Gastroesophageal sphincter (tissue), 4 donors: ENCODE results near the gene RAB3IL1. TPM values are rescaled to one million over a fixed set of nuclear protein-coding genes. Genes with fewer than 3 reads are reported as not detected.

Experiments used
- ATAC-seq: fragments of 150-250 bp; one replicate; pipeline ENCODE4 v1.9.1; 2016; ENCODE audit warnings: mild to moderate bottlenecking, moderate library complexity
- H3K27ac ChIP-seq, 4 donors: fragments of 200-600 bp; sonication (generic) in 3 of 4; 1 replicate in 3 of 4; 2 replicates in 1 of 4; pipeline ENCODE4 v1.5.1; 2016 to 2019
- H3K27me3 ChIP-seq: fragments of 200-600 bp; sonication (generic); one replicate; pipeline ENCODE4 v1.5.1; 2019
- H3K36me3 ChIP-seq, 2 donors: fragments of 200-600 bp; sonication (generic); one replicate each; pipeline ENCODE4 v1.5.1; 2019; ENCODE audit warnings: control low read depth in 1 of 2
- H3K4me1 ChIP-seq, 3 donors: fragments of 200-600 bp; sonication (generic); 1 replicate in 2 of 3; 2 replicates in 1 of 3; pipeline ENCODE4 v1.5.1; 2016 to 2019; ENCODE audit warnings: control low read depth in 2 of 3
- H3K4me3 ChIP-seq, 2 donors: fragments of 200-600 bp; sonication (generic); one replicate each; pipeline ENCODE4 v1.5.1; 2019; ENCODE audit warnings: mild to moderate bottlenecking in 1 of 2, moderate library complexity in 1 of 2
- H3K9me3 ChIP-seq, 3 donors: fragments of 200-600 bp; sonication (generic); one replicate each; pipeline ENCODE4 v1.5.1; 2017 to 2019; ENCODE audit warnings: control low read depth in 2 of 3
- CTCF ChIP-seq, 4 experiments: fragments of 200-600 bp in 2 of 4; fragments of 450-650 bp in 2 of 4; sonication (generic) in 1 of 4; IDR thresholded peaks; one replicate each; pipeline ENCODE4 v1.5.1; 2017 to 2019; ENCODE audit warnings: antibody characterized with exemption in 4 of 4, mild to moderate bottlenecking in 2 of 4, moderate library complexity in 2 of 4
- EP300 ChIP-seq: sonication (generic); formaldehyde crosslinking; IDR thresholded peaks from one replicate; pipeline ENCODE4 v1.6.1; 2017; ENCODE audit warnings: antibody characterized with exemption, mild to moderate bottlenecking
- POLR2A ChIP-seq, 2 donors: fragments of 450-650 bp; IDR thresholded peaks; one replicate each; pipeline ENCODE4 v1.6.1; 2017; ENCODE audit warnings: antibody characterized with exemption in 2 of 2, mild to moderate bottlenecking in 2 of 2, moderate library complexity in 1 of 2
- POLR2AphosphoS5 ChIP-seq: sonication (generic); formaldehyde crosslinking; IDR thresholded peaks from one replicate; pipeline ENCODE4 v1.6.1; 2017; ENCODE audit warnings: antibody characterized with exemption
- WGBS, 2 donors: methylation state at CpG; one replicate each; pipeline ENCODE4 v1.1.5; 2018; ENCODE audit warnings: low coverage in 1 of 2; 5-methylcytosine and 5-hydroxymethylcytosine counted together
- total RNA-seq, 4 donors: library from RNA; depleted of rRNA; stranded (reverse); fragments of >200 nt; gene quantifications; one replicate each; pipeline ENCODE4 v1.1.0, GENCODE V29; 2016

Gene RAB3IL1
- total RNA-seq, 4 donors from 2014 or later: 11.5 to 22.1 (median 14.7) TPM

GRCh38 chr11:61911128-61911700, 6.2 kb downstream of the RAB3IL1 start:
- Histone ChIP-seq H3K27ac (peak overlapping the region in 3 of 4 donors; percentile 54 to 61 (median 60)), H3K36me3 (peaks cover 0 to 19% of the 10 kb centered on the region in 2 donors), H3K9me3 (no peaks in the 10 kb centered on the region), H3K27me3 (no peaks in the 10 kb centered on the region), H3K4me1 (peaks cover 0 to 80% (median 17%) of the 10 kb centered on the region in 3 donors), H3K4me3 (no peak overlapping the region)
- TF ChIP-seq POLR2AphosphoS5 (no peak), EP300 (no peak), POLR2A (IDR thresholded peaks at IDR 0.05) (no peak), CTCF (IDR thresholded peaks at IDR 0.05) (no peak)
- ATAC-seq: no peak
- 67% methylated on average over 3 of the region's 7 CpGs; no CpG with 5 or more reads in 1 of the 2 donors for WGBS, 2 donors

GRCh38 chr11:61910187-61911127, 6.9 kb downstream of the RAB3IL1 start:
- Histone ChIP-seq H3K4me1 (peaks cover 0 to 77% (median 17%) of the 10 kb centered on the region in 3 donors), H3K27ac (peak overlapping the region in 3 of 4 donors; percentile 54 to 61 (median 60)), H3K9me3 (no peaks in the 10 kb centered on the region), H3K4me3 (no peak overlapping the region), H3K27me3 (no peaks in the 10 kb centered on the region), H3K36me3 (peaks cover 0 to 27% of the 10 kb centered on the region in 2 donors)
- TF ChIP-seq POLR2AphosphoS5 (no peak), EP300 (no peak), POLR2A (IDR thresholded peaks at IDR 0.05) (no peak), CTCF (IDR thresholded peaks at IDR 0.05) (no peak)
- WGBS, 2 donors: 60 to 76% methylated on average over 2 to 5 of the region's 13 CpGs
- ATAC-seq: peak; percentile 20

- no peak for TF ChIP-seq EP300
- no peak for TF ChIP-seq POLR2A (IDR thresholded peaks at IDR 0.05)
- TF ChIP-seq CTCF (IDR thresholded peaks at IDR 0.05): no peak
- TF ChIP-seq POLR2AphosphoS5: no peak
- H3K4me3 ChIP-seq: no peak overlapping the region
- no peaks in the 10 kb centered on the region for H3K27me3 ChIP-seq
- peaks cover 0 to 63% (median 17%) of the 10 kb centered on the region in 3 donors for H3K4me1 ChIP-seq
- H3K36me3 ChIP-seq: peaks cover 0 to 43% of the 10 kb centered on the region in 2 donors
- ATAC-seq: peak; percentile 30
- H3K27ac ChIP-seq: peak overlapping the region in 2 of 4 donors; percentile 37 to 50
- H3K9me3 ChIP-seq: no peaks in the 10 kb centered on the region
- WGBS, 2 donors: 100% methylated on average over 1 of the region's 10 CpGs; no CpG with 5 or more reads in 1 of the 2 donors
Observed at GRCh38 chr11:61908730-61909316, 8.5 kb downstream of the RAB3IL1 start.

GRCh38 chr11:61907871-61908729, 9.3 kb downstream of the RAB3IL1 start:
- Histone ChIP-seq H3K27me3 (no peaks in the 10 kb centered on the region), H3K36me3 (peaks cover 0 to 50% of the 10 kb centered on the region in 2 donors), H3K27ac (peak overlapping the region in 1 of 4 donors; percentile 50), H3K4me1 (peaks cover 0 to 56% (median 17%) of the 10 kb centered on the region in 3 donors), H3K4me3 (no peak overlapping the region), H3K9me3 (no peaks in the 10 kb centered on the region)
- WGBS, 2 donors: no CpG with 5 or more reads among the region's 21 CpGs
- TF ChIP-seq POLR2A (IDR thresholded peaks at IDR 0.05) (no peak), EP300 (no peak), CTCF (IDR thresholded peaks at IDR 0.05) (no peak), POLR2AphosphoS5 (no peak)
- no peak for ATAC-seq
